ENCODE measurements around the gene RHBDL1.

Gene RHBDL1

GRCh38 chr16:681746-682427 lies 6.4 kb downstream of the RHBDL1 start (continued):
- TF ChIP-seq ZNF513 (tag by site-specific recombination; IDR thresholded peaks at IDR 0.05): peak; percentile 65

- H3K9me3 ChIP-seq (ENCODE audit: control insufficient read depth, insufficient read depth, low read depth, low read length): no peaks in the 10 kb centered on the region
- H3K4me3 ChIP-seq (ENCODE audit: low read depth, low read length): peak overlapping the region; percentile 68
- peak overlapping the region; percentile 97 for H3K27ac ChIP-seq (ENCODE audit: extremely low read depth, low read depth, low read length)
- H3K36me3 ChIP-seq (ENCODE audit: control insufficient read depth in 2 of 2, insufficient read depth in 1 of 2, low read length in 2 of 2): peaks cover 3 to 58% of the 10 kb centered on the region in 2 experiments; a peak in 1 of 3 replicates
- POLR2A ChIA-PET: interaction anchor here (0.9 to 5.4 kb wide), 5 partner anchors 7 to 38 kb away, joined by 3 to 57 read pairs (median 15); partner anchors contain the start of genes ANTKMT, RHOT2 and WDR24
- CTCF ChIA-PET: interaction anchor here (0.6 to 1.0 kb wide), 3 partner anchors 88 to 375 kb away, joined by 3 to 5 read pairs (median 4); no protein-coding TSS in a partner anchor
- peaks cover 14% of the 10 kb centered on the region; the same call in 1 of the 2 replicates for H3K4me1 ChIP-seq (ENCODE audit: control insufficient read depth, insufficient read depth, low read length)
- TF ChIP-seq ZBTB7A (tag by site-specific recombination; IDR thresholded peaks at IDR 0.05; ENCODE audit: low read depth): peak; percentile 73; the same call in 1 of the 2 replicates
- no peak; the same call in 1 of the 2 replicates for TF ChIP-seq ZBTB11 (tag by site-specific recombination; conservative IDR thresholded peaks at IDR 0.05; ENCODE audit: low read depth)
- TF ChIP-seq ZNF830 (tag by site-specific recombination; IDR thresholded peaks at IDR 0.05; ENCODE audit: low read depth): no peak
- TF ChIP-seq ZIC2 (tag by site-specific recombination; IDR thresholded peaks at IDR 0.05): 0 out of 2 replicates have a peak, but pooled peaks have one; percentile 2
- TF ChIP-seq ZNF791 (tag by site-specific recombination; IDR thresholded peaks at IDR 0.05): no peak
- TF ChIP-seq ZBTB8A (tag by site-specific recombination; IDR thresholded peaks at IDR 0.05): no peak
- TF ChIP-seq MZF1 (tag by site-specific recombination; IDR thresholded peaks at IDR 0.05; ENCODE audit: borderline replicate concordance): no peak; the same call in 1 of the 2 replicates
- TF ChIP-seq SCRT1 (tag by site-specific recombination; IDR thresholded peaks at IDR 0.05; ENCODE audit: borderline replicate concordance): no peak
- 0 out of 2 replicates have a peak, but pooled peaks have one; percentile 12 for TF ChIP-seq ZNF843 (tag by site-specific recombination; IDR thresholded peaks at IDR 0.05)
- TF ChIP-seq ZNF585B (tag by site-specific recombination; IDR thresholded peaks at IDR 0.05): no peak
- peak; percentile 62; the same call in 1 of the 2 replicates for TF ChIP-seq OVOL3 (tag by site-specific recombination; IDR thresholded peaks at IDR 0.05)
- no peak; the same call in 1 of the 2 replicates for TF ChIP-seq ZBTB21 (tag by site-specific recombination; IDR thresholded peaks at IDR 0.05)
- no peak for TF ChIP-seq ZNF214 (tag by site-specific recombination; IDR thresholded peaks at IDR 0.05; ENCODE audit: borderline replicate concordance)
- peak; percentile 66; the same call in 1 of the 2 replicates for TF ChIP-seq ZEB2 (tag by site-specific recombination; IDR thresholded peaks at IDR 0.05)
- no peak for TF ChIP-seq ZFP3 (tag by site-specific recombination; IDR thresholded peaks at IDR 0.05; ENCODE audit: low read depth)
- TF ChIP-seq ZNF394 (tag by site-specific recombination; IDR thresholded peaks at IDR 0.05; ENCODE audit: borderline replicate concordance): no peak
- no peak for TF ChIP-seq ZNF404 (tag by site-specific recombination; IDR thresholded peaks at IDR 0.05)
- no peak for TF ChIP-seq ZNF704 (tag by site-specific recombination; IDR thresholded peaks at IDR 0.05)
- no peak for TF ChIP-seq ZNF280D (tag by site-specific recombination; IDR thresholded peaks at IDR 0.05)
- TF ChIP-seq ZNF664 (tag by site-specific recombination; IDR thresholded peaks at IDR 0.05): no peak
- TF ChIP-seq GLI2 (tag by site-specific recombination; IDR thresholded peaks at IDR 0.05; ENCODE audit: borderline replicate concordance, low read depth): no peak
- TF ChIP-seq ZNF175 (tag by site-specific recombination; IDR thresholded peaks at IDR 0.05): no peak
- TF ChIP-seq ZNF610 (tag by site-specific recombination; IDR thresholded peaks at IDR 0.05; ENCODE audit: borderline replicate concordance): no peak
- TF ChIP-seq ZNF792 (tag by site-specific recombination; IDR thresholded peaks at IDR 0.05): no peak
Observed at GRCh38 chr16:682493-683395, 7.3 kb downstream of the RHBDL1 start.
